ENCODE data around the gene MATN3. TPM values are rescaled to one million over a fixed set of nuclear protein-coding genes. Genes with fewer than 3 reads are reported as not detected.

The MATN3 gene
- polyA plus RNA-seq, 1 donor (not counting 4 experiments of a cell fraction or from before 2014, with no cell fraction given), result 1.4 TPM

DNA sequence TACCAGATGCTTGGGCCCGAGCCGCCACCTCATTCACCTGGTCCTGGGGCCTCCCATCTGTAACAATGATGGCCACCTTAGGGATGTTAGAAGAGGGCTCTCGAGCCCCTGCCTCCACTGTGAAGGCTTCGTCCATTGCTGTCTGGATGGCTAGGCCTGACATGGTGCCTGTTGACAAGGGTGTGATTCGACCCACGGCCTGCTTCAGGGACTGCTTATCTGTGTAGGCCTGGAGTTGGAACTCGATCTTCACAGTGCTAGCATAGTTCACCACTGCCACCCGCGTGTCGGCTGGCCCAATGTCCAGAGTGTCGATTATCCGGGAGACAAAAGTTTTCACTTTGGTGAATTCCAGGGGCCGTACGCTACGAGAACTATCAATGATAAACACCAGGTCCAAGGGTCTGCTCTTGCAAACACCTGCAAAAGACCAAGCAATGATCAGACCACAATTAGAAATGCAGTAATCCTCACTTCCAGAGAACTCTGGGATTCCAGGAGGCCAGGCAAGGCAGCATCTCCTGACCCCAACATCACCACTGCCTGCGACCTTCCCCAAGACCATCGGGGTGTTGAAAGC is 6.5 kb downstream of the MATN3 start:
- no peaks in the 10 kb centered on the region for H3K36me3 ChIP-seq (ENCODE audit: control insufficient read depth in 2 of 2, extremely low read depth in 1 of 2, insufficient read depth in 2 of 2, low read length in 2 of 2)
- H2AFZ ChIP-seq (ENCODE audit: control insufficient read depth, low read length), result no peak overlapping the region
- H3K9ac ChIP-seq (ENCODE audit: control insufficient read depth, extremely low read depth, insufficient read depth, low read length), result no peak overlapping the region
- no peaks in the 10 kb centered on the region for H3K79me2 ChIP-seq (ENCODE audit: control insufficient read depth, insufficient read depth, low read length)
- H3K27ac ChIP-seq (ENCODE audit: control insufficient read depth, insufficient read depth, low read length), result no peak overlapping the region
- DNase-seq (ENCODE audit: low read depth, low spot score), result no peak
- no peak overlapping the region for H3K4me3 ChIP-seq (ENCODE audit: control insufficient read depth in 2 of 3, extremely low read depth in 1 of 3, insufficient read depth in 2 of 3, low read depth in 1 of 3, low read length in 3 of 3)
- H3K27me3 ChIP-seq (ENCODE audit: control insufficient read depth, extremely low read depth, insufficient read depth, low read length), result peaks cover under 1% of the 10 kb centered on the region
- no peaks in the 10 kb centered on the region for H3K9me3 ChIP-seq (ENCODE audit: control insufficient read depth, low read depth, low read length)
- H3K9me1 ChIP-seq (ENCODE audit: control insufficient read depth, extremely low read depth, insufficient read depth, low read length), result no peaks in the 10 kb centered on the region
- dilution Hi-C loops (cut with MboI; ENCODE audit: extremely low pct_ligation_motif_present, low sequenced_read_pairs), result no loop called here
- H3K4me1 ChIP-seq (ENCODE audit: control insufficient read depth, extremely low read depth, insufficient read depth, low read length), result peaks cover 2% of the 10 kb centered on the region
- H4K20me1 ChIP-seq (ENCODE audit: control insufficient read depth, extremely low read depth, insufficient read depth, low read length), result no peaks in the 10 kb centered on the region
- no peak for FAIRE-seq
- H3K4me2 ChIP-seq (ENCODE audit: control insufficient read depth, extremely low read depth, insufficient read depth, low read depth, low read length), result no peak overlapping the region
- TF ChIP-seq, protein P1, sequence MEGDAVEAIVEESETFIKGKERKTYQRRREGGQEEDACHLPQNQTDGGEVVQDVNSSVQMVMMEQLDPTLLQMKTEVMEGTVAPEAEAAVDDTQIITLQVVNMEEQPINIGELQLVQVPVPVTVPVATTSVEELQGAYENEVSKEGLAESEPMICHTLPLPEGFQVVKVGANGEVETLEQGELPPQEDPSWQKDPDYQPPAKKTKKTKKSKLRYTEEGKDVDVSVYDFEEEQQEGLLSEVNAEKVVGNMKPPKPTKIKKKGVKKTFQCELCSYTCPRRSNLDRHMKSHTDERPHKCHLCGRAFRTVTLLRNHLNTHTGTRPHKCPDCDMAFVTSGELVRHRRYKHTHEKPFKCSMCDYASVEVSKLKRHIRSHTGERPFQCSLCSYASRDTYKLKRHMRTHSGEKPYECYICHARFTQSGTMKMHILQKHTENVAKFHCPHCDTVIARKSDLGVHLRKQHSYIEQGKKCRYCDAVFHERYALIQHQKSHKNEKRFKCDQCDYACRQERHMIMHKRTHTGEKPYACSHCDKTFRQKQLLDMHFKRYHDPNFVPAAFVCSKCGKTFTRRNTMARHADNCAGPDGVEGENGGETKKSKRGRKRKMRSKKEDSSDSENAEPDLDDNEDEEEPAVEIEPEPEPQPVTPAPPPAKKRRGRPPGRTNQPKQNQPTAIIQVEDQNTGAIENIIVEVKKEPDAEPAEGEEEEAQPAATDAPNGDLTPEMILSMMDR (optimal IDR thresholded peaks at IDR 0.05 in 1 of 3, IDR thresholded peaks at IDR 0.05 in 1 of 3, conservative IDR thresholded peaks at IDR 0.05 in 1 of 3; ENCODE audit: extremely low read depth in 1 of 3, insufficient read depth in 2 of 3, low read length in 3 of 3), result no peak
- no peak for TF ChIP-seq EZH2 (IDR thresholded peaks at IDR 0.05; ENCODE audit: low read length)

DNA sequence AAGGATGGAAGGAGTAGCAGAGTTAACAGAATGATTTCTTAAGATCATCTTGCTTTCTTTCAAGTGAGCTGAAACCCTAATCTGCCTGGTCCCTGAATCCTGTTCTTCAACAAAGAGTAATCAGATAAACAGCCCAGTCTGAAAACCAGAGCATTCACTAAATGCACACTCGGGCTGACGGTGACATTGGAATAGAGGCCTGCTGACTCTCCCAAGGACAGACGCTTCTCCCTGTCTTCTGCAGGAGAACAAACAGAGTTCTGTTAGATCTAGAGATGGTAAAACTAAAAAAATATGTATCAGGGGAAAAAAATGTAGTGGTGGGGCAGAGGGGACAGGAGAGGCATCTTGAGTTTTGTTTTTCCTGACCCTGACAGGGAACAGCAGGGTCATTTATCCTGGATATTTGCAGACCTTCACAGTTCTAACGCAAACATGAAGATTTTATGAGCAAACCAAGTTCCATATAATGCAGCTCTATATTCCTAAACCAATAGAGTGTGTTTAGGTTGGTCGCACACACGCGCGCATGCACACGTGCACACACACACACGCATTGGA is 7.3 kb downstream of the MATN3 start:
- Histone ChIP-seq H3K27me3 (ENCODE audit: control insufficient read depth, extremely low read depth, insufficient read depth, low read length) (no peaks in the 10 kb centered on the region), H3K9me1 (ENCODE audit: control insufficient read depth, extremely low read depth, insufficient read depth, low read length) (no peaks in the 10 kb centered on the region), H3K79me2 (ENCODE audit: control insufficient read depth, insufficient read depth, low read length) (no peaks in the 10 kb centered on the region), H3K4me1 (ENCODE audit: control insufficient read depth, extremely low read depth, insufficient read depth, low read length) (peaks cover 2% of the 10 kb centered on the region), H3K36me3 (ENCODE audit: control insufficient read depth in 2 of 2, extremely low read depth in 1 of 2, insufficient read depth in 2 of 2, low read length in 2 of 2) (no peaks in the 10 kb centered on the region), H4K20me1 (ENCODE audit: control insufficient read depth, extremely low read depth, insufficient read depth, low read length) (no peaks in the 10 kb centered on the region), H3K27ac (ENCODE audit: control insufficient read depth, insufficient read depth, low read length) (no peak overlapping the region), H3K4me3 (ENCODE audit: control insufficient read depth in 2 of 3, extremely low read depth in 1 of 3, insufficient read depth in 2 of 3, low read depth in 1 of 3, low read length in 3 of 3) (no peak overlapping the region), H3K9me3 (ENCODE audit: control insufficient read depth, low read depth, low read length) (no peaks in the 10 kb centered on the region), H2AFZ (ENCODE audit: control insufficient read depth, low read length) (no peak overlapping the region), H3K4me2 (ENCODE audit: control insufficient read depth, extremely low read depth, insufficient read depth, low read depth, low read length) (no peak overlapping the region), H3K9ac (ENCODE audit: control insufficient read depth, extremely low read depth, insufficient read depth, low read length) (no peak overlapping the region)
- no peak for FAIRE-seq
- TF ChIP-seq, protein P1 (optimal IDR thresholded peaks at IDR 0.05 in 1 of 3, IDR thresholded peaks at IDR 0.05 in 1 of 3, conservative IDR thresholded peaks at IDR 0.05 in 1 of 3; ENCODE audit: extremely low read depth in 1 of 3, insufficient read depth in 2 of 3, low read length in 3 of 3), result no peak
- TF ChIP-seq EZH2 (IDR thresholded peaks at IDR 0.05; ENCODE audit: low read length), result no peak
- DNase-seq (ENCODE audit: low read depth, low spot score), result no peak
- dilution Hi-C loops (cut with MboI; ENCODE audit: extremely low pct_ligation_motif_present, low sequenced_read_pairs), result no loop called here

All from keratinocyte (primary cell).